ENCODE data around the gene CENPQ.

The CENPQ gene

GRCh38 chr6:49462927-49463611, at the start of gene CENPQ, which contains the start of gene MMUT:
TSS of gene CENPQ (plus strand) at chr6:49463370. CDS start at chr6:49470177, 6,807 bp downstream.
TSS of gene MMUT (minus strand) at chr6:49463253. CDS start at chr6:49459466, 3,787 bp downstream.
- Histone ChIP-seq H3K9me3 (ENCODE audit: control insufficient read depth, low read length) (no peaks in the 10 kb centered on the region), H3K4me2 (ENCODE audit: low read length) (peak within 1 kb of the TSS; percentile 90), H3K27ac (peak within 1 kb of the TSS; percentile 71), H3K36me3 (ENCODE audit: control insufficient read depth, insufficient read depth, low read length) (no peaks in the 10 kb centered on the region), H3K9ac (peak within 1 kb of the TSS; percentile 65), H3K4me3 (ENCODE audit: low read depth, low read length) (peak within 1 kb of the TSS; percentile 67), H2AFZ (peak within 1 kb of the TSS; percentile 82), H3K79me2 (peaks cover 8% of the 10 kb centered on the region), H3K27me3 (ENCODE audit: control insufficient read depth, insufficient read depth, low read length) (no peaks in the 10 kb centered on the region), H3K4me1 (peaks cover 5% of the 10 kb centered on the region)
- TF ChIP-seq CTCF (IDR thresholded peaks at IDR 0.05), result no peak

- H3K36me3 ChIP-seq (ENCODE audit: control insufficient read depth, insufficient read depth, low read length), result no peaks in the 10 kb centered on the region
- no peaks in the 10 kb centered on the region for H3K27me3 ChIP-seq (ENCODE audit: control insufficient read depth, insufficient read depth, low read length)
- H2AFZ ChIP-seq, result no peak overlapping the region
- no peak overlapping the region for H3K9ac ChIP-seq
- no peaks in the 10 kb centered on the region for H3K79me2 ChIP-seq
- TF ChIP-seq CTCF (IDR thresholded peaks at IDR 0.05), result no peak
- no peak overlapping the region for H3K4me3 ChIP-seq (ENCODE audit: low read depth, low read length)
- H3K4me2 ChIP-seq (ENCODE audit: low read length), result no peak overlapping the region
- no peaks in the 10 kb centered on the region for H3K4me1 ChIP-seq
- no peak overlapping the region for H3K27ac ChIP-seq
- no peaks in the 10 kb centered on the region for H3K9me3 ChIP-seq (ENCODE audit: control insufficient read depth, low read length)
These were observed 47.8 kb upstream of the CENPQ start for GRCh38 chr6:49415358-49415757.

GRCh38 chr6:49416195-49416594, 47.0 kb upstream of the CENPQ start:
- Histone ChIP-seq H3K27me3 (ENCODE audit: control insufficient read depth, insufficient read depth, low read length) (no peaks in the 10 kb centered on the region), H3K4me3 (ENCODE audit: low read depth, low read length) (no peak overlapping the region), H3K27ac (no peak overlapping the region), H3K36me3 (ENCODE audit: control insufficient read depth, insufficient read depth, low read length) (no peaks in the 10 kb centered on the region), H3K9me3 (ENCODE audit: control insufficient read depth, low read length) (no peaks in the 10 kb centered on the region), H3K4me1 (no peaks in the 10 kb centered on the region), H2AFZ (no peak overlapping the region), H3K4me2 (ENCODE audit: low read length) (no peak overlapping the region), H3K79me2 (no peaks in the 10 kb centered on the region), H3K9ac (no peak overlapping the region)
- no peak for TF ChIP-seq CTCF (IDR thresholded peaks at IDR 0.05)

- Histone ChIP-seq H3K4me3 (ENCODE audit: low read depth, low read length) (no peak overlapping the region), H3K9me3 (ENCODE audit: control insufficient read depth, low read length) (no peaks in the 10 kb centered on the region), H3K27ac (no peak overlapping the region), H3K4me2 (ENCODE audit: low read length) (no peak overlapping the region), H3K79me2 (no peaks in the 10 kb centered on the region), H3K4me1 (no peaks in the 10 kb centered on the region), H2AFZ (no peak overlapping the region), H3K36me3 (ENCODE audit: control insufficient read depth, insufficient read depth, low read length) (no peaks in the 10 kb centered on the region), H3K27me3 (ENCODE audit: control insufficient read depth, insufficient read depth, low read length) (no peaks in the 10 kb centered on the region), H3K9ac (no peak overlapping the region)
- no peak for TF ChIP-seq CTCF (IDR thresholded peaks at IDR 0.05)
These were observed 39.4 kb upstream of the CENPQ start for GRCh38 chr6:49423817-49424216.

GRCh38 chr6:49430187-49430586, 33.0 kb upstream of the CENPQ start:
- H3K36me3 ChIP-seq (ENCODE audit: control insufficient read depth, insufficient read depth, low read length), result no peaks in the 10 kb centered on the region
- H3K4me3 ChIP-seq (ENCODE audit: low read depth, low read length), result no peak overlapping the region
- H2AFZ ChIP-seq, result no peak overlapping the region
- H3K4me2 ChIP-seq (ENCODE audit: low read length), result no peak overlapping the region
- H3K27ac ChIP-seq, result no peak overlapping the region
- H3K27me3 ChIP-seq (ENCODE audit: control insufficient read depth, insufficient read depth, low read length), result no peaks in the 10 kb centered on the region
- TF ChIP-seq CTCF (IDR thresholded peaks at IDR 0.05), result no peak
- H3K4me1 ChIP-seq, result no peaks in the 10 kb centered on the region
- H3K9ac ChIP-seq, result no peak overlapping the region
- no peaks in the 10 kb centered on the region for H3K9me3 ChIP-seq (ENCODE audit: control insufficient read depth, low read length)
- no peaks in the 10 kb centered on the region for H3K79me2 ChIP-seq

Measured in parathyroid adenoma (tissue), 2 donors.